GM19023 (cell line): ENCODE results near the gene RNF212.

Experiments used
- ATAC-seq: cut with Tn5 transposase; IDR thresholded peaks from one replicate; pipeline ENCODE4 v1.9.1; 2021; ENCODE audit warnings: mild to moderate bottlenecking, moderate library complexity; ENCODE audit not compliant: unreplicated experiment

The RNF212 gene

GRCh38 chr4:1022051-1022738 lies 91.2 kb downstream of the RNF212 start:
- ATAC-seq = no peak
